ENCODE results near the gene FAM20C.

Gene FAM20C

GRCh38 chr7:211033-211714 is 18.8 kb downstream of the FAM20C start:
- no peak for DNase-seq

DNA sequence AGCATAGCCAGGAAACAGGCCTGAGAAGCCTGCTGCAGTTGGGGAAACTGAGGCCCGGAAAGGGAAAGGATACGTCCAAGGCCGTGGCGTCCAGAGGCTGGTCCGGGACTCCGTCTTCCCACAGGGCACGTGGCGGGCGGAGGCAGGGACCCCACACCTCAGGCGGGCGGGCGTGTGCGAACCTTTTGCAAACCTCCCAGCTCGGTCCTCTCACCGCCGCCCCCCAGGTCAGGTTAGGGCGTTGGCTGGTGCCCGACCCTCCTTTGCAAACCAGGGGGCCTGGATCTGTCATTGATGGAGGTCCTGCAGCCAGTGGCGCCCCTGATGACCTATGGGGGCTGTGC is 19.3 kb downstream of the FAM20C start:
- DNase-seq, result no peak

GRCh38 chr7:212754-213153 is 20.4 kb downstream of the FAM20C start:
- no peak for DNase-seq

- DNase-seq, result no peak
Observed at GRCh38 chr7:213324-213993, 21.1 kb downstream of the FAM20C start.

- DNase-seq, result no peak
Observed at GRCh38 chr7:214410-215212, 22.2 kb downstream of the FAM20C start.

DNA sequence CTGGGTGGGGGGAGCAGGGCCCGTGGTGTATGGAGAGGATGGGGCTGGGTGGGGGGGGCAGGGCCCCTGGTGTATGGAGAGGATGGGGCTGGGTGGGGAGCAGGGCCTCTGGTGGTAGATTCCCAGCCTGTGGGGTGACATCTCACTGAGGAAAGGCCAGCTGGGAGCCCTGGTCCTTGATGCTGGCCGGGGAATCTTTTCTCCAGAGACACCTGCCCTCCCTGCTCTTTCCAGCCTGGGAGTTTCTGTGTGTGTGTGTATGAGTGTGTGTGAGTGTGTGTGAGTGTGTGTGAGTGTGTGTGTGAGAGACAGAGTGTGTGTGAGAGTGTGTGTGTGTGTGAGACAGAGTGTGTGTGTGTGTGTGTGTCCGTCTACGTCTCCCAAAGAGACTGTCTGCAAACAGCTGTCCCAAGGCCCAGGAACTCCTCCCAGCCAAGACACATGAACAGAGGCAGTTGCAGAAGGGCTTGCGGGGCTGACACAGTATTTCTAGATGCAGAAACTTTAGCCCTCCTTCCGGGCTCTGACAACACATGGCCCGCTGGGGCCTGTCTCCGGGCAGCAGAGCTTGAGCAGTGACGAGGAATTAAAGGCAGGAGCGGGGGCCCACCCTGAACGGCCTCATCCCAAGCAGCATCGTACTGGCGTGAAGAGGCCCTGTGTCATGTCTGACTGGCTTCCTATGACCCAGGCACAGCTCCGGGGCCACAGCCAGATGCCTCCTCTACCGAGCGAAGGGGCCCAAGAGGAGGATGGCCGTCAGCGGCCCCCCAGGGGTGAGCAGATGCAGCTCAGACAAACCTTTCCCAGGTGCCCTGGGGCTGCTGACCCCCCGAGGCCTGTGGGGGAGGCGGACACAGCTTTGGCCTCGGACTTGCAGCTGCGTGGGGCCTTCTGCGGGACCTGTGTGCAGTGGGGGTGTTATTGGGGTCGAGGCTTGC is 24.3 kb downstream of the FAM20C start:
- DNase-seq, result no peak

DNA sequence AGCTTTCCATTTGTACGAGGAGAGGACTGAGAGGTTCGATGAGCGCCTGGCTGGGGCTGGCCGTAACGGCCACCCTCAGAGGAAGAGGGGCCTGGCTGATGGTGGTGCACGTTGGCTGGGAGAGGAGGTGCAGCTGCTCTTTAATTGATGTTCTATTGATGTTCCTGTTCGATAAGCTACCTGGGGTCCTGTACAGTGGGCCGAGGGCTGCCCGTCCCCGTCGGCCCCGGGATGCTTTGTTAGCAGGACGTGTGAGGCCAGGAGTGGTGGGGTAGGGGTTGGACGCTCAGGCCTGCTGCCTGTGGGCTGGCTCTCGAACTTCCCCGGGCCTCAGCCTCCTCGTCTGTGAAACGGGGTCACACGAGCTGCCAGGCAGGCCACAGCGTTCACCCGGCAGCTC is 25.4 kb downstream of the FAM20C start:
- no peak for DNase-seq

GRCh38 chr7:218316-218715 is 25.9 kb downstream of the FAM20C start:
- DNase-seq, result no peak

- DNase-seq, result no peak
Observed at GRCh38 chr7:218896-219580, 26.7 kb downstream of the FAM20C start.

DNA sequence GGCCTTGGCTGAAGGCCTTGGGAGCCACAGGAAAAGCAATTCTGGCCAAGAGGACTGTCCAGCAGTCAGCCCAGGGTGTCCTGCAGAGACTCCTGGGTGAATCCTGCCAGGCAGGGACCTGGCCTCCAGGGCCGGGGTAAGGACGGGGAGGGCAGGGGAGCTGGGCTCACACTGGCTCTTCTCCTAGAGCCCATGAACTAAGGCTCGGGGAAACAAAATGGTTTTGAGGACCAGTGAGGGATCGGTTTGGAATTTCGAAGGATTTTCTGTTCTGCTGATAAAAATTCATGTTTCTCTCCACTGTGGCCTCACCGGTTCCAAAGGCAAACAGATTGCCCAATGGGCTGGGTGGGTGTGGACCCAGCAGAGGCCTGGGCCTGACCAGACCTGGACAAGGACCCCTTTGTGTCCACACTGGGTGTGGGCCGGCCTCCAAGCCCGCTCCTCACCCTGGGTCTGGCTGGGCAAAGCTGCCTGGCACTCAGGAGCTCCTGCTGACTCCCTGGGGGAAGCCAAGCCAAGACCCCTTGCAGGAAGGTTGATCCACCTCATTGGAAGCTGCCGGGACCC is 27.3 kb downstream of the FAM20C start:
- no peak for DNase-seq

DNA sequence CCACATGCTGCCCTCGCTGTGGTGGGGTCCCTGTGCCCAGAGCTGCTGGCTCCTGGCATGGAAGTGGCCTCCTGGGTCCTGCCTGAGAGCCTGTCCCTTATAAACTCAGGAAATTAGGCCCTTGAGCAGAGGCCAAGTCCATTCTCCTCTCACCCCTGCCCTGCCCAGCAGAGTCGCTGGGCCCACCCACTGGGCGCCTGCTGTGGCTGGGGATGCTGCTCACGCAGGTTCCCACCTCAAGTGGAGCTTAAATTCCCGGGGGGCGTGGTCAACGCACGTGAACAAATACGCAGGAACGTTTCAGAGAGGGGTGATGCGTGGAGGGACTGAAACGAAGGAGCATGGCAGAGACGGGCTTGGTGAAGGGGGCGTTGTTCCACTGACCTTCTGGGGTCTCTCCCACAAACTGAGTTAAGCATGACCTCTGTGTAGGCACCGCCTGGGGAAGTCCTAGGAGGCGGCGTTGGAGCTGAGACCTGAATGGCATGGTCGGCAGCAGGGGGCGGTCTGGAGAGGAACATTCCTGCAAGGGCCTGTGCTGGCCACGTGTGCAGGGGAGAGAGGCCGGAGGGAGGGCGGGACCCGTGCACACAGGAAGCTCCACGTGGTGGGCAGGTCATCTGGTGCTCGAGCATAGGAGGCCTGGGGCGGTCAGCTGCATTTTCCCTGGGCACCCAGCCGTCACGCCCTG is 27.9 kb downstream of the FAM20C start:
- no peak for DNase-seq

GRCh38 chr7:221978-222715 is 29.8 kb downstream of the FAM20C start:
- no peak for DNase-seq

DNA sequence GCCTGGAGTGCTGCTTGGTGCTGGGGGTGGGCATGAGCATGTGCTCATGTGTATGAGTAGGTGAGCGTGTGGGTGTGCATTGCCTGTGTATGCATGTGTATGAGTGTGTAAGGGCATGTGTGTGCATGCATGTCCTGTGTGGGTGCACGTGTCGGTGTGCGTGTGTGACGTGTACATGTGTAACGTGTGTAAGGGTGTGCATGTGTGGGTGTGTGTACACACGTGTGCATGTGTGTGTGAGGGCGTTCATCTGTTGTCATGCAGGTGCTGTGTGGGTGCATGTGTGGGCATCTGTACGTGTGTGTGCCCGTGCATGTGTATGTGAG is 30.3 kb downstream of the FAM20C start:
- DNase-seq, result no peak

DNA sequence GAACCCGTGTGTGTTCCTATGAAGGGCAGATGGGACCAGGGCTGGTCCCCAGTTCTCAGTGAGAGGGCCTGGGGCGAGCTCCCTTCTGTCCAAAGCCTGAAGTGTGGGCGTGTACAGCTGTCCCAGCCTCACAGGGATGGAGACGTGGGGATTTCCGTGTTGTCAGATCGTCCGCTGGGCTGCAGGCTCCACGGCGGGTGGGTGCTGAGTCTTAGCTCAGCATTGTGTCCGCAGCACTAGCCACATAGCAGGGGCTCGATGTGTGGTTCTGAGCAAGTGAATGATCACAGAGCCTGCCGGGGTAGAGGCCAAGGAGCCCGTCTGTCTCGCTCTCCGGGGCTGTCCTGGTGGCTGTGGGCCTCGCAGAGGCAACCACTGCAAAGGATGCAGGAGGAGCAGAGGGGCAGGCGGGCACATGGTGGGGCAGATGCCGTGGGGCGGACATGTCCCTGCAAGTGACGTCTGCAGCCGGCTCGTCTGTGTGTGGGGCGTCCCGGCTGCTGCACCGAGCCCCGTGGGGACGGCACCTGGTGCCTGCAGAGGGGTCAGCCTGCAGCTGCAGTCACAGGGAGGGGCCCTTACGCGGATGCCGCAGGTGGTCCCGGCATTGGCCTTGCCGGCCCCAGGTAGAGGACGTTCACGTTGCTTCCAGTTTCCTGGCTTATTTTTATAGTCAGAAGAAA is 30.9 kb downstream of the FAM20C start:
- no peak for DNase-seq

- DNase-seq, result no peak
Observed at GRCh38 chr7:223861-224260, 31.5 kb downstream of the FAM20C start.

DNA sequence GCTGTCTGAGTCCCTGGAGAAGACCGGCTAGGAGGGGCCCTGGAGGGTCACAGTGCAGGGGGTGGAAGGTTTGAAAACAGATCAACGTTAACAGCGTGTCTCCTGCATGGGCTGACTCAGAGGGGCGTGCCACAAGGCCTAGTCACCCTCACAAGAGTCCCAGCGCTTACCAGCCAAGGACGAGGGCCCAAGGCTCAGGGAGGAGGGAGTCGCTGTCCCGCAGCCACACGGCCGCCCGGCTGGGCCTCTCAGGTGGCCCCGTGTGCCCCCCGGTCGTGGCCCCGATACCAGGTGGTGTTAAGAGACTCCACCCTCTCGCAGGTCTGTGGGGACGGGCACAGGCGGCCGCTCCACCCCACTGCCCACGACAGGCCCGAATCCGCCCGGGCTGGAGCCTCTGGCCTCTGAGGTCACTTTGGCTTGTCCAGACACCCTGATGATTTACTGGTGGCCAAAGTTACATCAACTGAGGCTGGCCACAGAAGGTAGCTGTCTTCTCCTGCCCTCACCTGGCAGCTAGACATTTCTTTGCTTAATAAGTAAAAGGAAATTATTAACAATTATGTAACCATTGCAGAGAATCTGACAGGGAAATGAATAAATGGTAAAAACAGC is 34.0 kb downstream of the FAM20C start:
- DNase-seq, result no peak

DNA sequence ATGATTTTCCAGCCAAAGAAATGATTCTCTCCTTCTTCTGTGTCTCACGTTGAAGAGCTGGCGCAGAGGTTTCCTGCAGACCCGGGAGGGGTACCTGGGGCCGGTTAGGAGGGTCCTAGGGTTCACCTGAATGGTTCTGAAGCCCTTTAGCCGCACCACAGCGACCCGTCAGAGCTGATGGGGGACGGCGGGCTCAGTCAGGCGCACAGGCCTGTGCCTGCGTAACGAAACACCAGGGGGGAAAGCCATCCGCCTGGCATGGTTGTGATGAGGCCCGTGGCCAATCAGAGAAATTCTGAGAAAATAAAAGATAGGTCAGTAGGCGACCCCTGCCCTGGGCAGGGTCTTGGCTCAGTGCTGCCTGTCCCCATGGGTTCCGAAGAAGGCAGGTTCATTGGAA is 35.6 kb downstream of the FAM20C start:
- no peak for DNase-seq

DNA sequence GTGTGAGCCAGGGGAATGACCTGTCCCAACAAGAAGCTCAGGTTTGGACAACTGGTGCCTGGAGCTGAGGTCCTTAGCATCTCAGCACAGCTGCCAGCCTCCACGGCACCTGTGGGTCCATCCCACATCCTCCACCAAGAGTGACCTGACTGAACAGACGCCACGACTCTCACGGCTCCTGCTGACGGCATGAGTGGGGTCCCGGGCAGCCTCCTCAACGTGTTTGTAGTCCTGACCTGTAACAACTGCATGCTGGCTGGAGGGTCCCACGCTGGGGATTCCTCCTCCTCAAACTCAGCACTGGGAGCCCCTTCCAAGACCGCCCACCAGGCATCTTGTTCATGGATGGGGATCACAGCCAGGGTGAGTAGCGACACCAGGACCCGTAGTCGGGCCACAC is 36.2 kb downstream of the FAM20C start:
- no peak for DNase-seq

DNA sequence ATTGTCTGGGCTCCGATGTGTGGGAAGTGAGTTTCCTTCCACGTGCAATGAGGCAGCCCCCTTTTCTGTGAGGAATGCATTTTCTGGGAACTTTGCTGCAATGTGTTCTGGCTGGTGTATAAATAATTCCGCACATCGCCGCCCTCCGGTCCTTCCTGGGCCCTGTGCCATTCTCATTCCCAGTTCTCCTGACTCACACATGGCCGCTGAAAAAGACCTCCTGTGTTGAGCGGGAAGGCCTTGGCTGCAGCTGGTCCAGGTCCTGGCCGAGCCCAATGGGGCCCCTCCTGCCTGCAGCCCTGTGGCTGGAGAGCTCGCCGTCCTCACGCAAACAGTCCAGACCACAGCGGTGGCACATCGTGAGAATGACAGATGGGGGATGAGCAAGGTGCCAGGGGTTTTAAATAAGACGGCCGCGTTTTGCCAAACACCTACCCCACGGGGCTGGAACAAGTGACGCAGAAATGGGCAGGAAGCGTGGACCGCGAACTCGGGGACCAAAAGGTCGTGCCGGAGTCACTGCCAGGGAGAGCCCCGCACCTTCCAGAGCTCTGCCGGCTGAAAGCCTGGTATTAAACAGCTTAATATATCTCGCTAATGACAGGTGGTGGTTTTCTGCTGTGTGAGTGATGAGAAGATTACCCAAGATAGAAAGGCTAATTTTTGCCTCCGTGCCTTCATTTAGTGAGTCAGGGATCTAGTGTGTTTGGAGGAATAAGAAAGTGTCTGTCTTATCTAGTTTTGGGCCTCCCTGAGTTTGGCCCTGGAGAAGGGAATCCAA is 37.0 kb downstream of the FAM20C start:
- DNase-seq, result no peak

Measured in hematopoietic multipotent progenitor cell treated with erythropoietin and hydrocortisone succinate and interleukin-3 and kit ligand, for 8 days (in vitro differentiated cells).